T-helper 22 cell (primary cell): Measurements from ENCODE around the gene RILPL2.
A peak's percentile ranks its signal among the peaks of the same experiment; 100 is the strongest.
"Not testable (repeated sequence)": the region's sequence is repeated elsewhere in the genome, so short reads cannot be mapped to it uniquely, and the experiment has no call there.

Experiments
- DNase-seq: peaks from one replicate; pipeline ENCODE4 v3.0.0-alpha.2; 2020; ENCODE audit warnings: low read depth

RILPL2 gene

DNA sequence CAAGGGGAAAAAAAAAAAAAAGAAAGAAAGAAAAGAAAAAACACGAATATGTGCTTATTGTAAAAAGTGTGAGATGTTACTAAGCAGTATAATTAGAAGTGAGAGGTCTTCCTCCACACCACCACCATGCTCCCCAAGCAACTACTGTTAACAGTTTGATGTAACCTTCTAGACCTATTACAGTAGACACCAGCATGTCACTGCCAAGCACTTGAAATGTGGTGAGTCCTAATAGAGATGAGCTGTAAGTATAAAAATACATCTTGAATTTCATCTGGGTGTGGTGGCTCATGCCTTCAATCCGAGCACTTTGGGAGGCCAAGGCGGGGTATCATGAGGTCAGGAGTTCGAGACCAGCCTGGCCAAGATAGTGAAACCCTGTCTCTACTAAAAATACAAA is 13.4 kb upstream of the RILPL2 start:
- no peak for DNase-seq

DNA sequence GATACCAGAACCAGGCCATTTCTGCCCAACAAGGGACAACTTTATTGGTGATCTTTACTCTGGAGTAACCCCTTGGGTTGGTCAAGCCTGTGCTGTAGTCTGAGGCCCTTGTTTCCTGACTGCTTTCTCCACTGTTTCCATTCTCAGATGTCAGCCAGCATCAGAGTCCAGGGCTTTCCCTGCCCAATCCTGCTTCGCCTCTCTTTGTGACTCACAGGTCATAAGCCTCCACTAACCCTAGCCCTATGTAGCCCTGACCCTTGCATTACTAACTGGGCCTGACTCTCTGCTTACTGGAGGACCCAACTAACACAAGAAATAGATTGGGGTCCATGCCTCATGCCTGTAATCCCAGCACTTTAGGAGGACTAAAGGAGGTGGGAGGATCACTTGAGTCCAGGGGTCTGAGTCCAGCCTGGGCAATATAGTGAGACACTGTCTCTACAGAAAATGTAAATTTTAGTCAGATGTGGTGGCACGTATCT is 12.8 kb upstream of the RILPL2 start:
- no peak for DNase-seq

DNA sequence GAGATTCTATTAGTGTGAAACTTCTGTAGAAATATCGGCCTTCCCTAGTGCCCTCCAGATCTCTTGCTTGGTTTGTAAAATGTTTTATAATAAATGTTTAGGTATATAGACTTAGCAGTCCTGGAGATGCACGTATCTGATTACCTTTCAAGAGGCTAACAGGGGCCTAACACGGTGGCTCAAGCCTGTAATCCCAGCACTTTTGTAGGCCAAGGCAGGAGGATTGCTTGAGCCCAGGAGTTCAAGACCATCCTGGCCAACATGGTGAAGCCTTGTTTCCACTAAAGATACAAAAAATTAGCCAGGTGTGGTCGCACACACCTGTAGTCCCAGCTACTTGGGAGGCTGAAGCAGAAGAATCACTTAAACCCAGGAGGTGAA is 9.8 kb upstream of the RILPL2 start:
- DNase-seq = no peak

DNA sequence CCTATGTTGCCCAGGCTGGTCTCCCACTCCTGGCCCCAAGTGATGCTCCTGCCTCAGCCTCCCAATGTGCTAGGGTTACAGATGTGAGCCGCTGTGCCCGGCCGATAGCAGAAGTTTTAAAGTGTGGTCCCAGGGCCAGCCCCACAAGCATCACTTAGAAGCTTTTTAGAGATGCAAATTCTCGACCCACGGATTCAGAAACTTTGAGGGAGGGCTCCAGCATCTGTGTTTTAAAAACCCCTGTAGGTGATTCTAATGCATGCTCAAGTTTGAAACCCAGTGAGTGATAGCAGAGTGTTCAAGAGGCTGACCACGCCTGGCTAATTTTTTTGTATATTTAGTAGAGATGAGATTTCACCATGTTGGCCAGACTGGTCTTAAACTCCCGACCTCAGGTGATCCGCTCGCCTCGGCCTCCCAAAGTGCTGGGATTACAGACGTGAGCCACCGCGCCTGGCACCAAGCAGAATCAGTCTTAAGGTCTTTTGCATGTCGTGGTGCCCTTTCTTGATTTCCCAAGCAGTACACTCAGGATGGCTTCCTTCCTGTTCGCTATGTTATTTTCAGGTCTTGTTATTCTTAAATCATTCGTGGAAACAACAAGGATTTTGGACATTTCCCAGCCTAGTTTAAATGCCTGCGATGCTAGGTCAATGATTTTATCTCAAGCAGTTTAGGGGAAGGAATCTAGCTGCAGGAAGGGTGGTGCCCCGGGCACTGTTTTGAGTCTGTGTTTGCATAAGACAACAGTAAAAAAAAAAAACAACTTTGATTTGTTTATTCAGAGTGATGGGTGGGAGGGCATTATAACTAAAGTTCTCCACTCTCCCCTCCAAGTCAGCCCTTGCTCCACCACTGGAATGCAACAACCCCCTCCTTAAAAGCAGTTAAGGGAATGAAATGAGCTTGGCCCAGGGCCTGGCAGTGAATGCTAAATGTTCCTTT is 9.2 kb upstream of the RILPL2 start:
- DNase-seq = no peak

DNA sequence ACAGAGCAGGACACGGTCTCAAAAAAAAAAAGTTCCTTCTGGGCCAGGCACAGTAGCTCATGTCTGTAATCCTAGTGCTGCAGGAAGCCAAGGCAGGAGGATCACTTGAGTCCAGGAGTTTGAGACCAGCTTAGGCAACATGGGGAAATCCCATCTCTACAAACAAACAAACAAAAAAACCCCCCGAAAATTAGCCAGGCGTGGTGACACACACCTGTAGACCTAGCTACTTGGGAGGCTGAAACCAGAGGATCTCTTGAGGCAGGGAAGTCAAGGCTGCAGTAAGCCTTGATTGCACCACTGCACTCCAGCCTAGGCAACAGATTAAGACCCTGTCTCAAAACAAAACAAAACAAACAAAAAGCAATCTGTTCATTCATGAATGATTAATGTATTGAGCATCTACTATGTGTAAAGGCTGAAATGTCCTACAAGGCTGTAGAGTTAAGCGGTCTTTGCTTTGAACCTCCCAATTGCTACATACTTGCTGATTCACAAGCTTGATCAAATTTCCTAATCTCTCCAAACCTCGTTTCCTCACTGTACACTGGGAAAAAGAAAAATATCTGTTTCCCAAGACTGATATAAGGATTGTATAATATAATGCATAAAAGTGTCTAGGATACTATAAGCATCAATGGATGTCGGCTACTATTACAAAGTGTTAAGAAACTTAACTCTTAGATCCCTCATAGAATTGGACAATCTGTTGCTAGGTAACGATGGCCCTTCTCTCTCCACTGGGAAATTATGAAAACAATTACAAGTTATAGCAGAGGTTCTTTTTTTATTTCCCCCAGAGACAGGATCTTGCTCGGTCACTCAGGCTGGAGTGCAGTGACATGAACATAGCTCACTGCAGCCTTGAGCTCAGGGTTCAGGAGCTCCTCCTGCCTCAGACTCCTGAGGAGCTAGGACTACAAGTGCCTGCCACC is 7.9 kb upstream of the RILPL2 start:
- no peak for DNase-seq

DNA sequence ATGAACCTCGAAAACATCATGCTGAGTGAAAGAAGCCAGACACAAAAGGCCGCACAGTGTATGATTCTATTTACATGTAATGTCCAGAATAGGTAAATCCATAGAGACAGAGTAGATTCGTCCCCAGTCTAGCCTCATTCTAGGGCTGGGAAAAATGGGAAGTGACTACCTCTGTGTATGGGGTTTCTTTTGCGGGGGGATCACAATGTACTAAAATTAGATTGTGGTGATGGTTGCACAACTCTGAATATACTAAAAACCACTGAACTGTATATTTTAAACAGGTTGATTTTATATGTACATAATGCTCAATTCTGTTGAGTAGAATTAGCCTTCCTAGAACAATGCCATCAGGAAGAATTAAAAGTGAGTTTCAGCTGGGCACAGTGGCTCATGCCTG is 6.3 kb upstream of the RILPL2 start:
- no peak for DNase-seq

DNA sequence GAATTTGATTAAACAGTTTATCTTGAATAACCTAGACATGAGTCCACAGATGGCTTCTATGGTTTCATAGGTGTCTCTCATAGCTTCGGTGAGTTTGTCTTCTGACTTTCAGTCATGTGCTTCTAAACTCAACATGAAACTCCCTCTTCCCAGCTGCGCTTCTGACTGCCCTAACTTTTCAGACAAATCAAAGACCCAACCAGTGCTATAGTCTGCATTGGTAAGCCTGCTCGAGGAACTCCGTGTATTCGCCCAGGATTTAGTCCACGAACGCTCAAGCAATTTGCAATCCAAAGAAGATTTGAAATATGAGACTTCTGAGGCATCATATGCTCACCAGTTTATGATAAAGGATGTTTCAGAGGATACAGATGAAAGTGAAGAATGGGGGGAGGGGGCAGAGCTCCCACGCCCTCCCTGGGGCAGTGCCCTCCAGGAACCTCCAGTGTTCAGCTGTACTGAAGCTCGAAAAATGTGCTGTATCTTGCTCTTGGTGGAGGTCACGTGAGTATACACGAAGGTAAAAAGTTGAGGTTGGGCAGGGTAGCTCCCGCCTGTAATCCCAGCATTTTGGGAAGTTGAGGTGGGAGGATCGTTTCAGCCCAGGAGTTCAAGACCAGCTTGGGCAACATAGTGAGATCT is 5.2 kb upstream of the RILPL2 start:
- DNase-seq = no peak

DNA sequence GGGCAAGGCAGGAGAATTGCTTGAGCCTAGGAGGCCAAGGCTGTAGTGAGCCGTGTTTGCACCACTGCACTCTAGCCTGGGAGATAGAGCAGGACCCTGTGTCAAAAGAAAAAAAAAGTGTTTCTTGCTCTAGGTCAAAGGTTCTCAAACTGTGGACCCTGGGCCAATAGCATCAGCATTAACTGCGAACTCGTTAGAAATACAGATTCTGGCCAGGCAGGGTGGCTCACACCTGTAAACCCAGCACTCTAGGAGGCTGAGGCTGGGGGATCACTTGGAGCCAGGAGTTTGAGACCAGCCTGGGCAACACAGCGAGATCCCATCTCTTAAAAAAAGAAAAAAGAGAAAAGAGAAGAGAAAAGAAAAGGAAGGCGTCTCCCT is 858 bp downstream of the RILPL2 start:
- no peak for DNase-seq

GRCh38 chr12:123433615-123434014 is 2.9 kb downstream of the RILPL2 start:
- no peak for DNase-seq

DNA sequence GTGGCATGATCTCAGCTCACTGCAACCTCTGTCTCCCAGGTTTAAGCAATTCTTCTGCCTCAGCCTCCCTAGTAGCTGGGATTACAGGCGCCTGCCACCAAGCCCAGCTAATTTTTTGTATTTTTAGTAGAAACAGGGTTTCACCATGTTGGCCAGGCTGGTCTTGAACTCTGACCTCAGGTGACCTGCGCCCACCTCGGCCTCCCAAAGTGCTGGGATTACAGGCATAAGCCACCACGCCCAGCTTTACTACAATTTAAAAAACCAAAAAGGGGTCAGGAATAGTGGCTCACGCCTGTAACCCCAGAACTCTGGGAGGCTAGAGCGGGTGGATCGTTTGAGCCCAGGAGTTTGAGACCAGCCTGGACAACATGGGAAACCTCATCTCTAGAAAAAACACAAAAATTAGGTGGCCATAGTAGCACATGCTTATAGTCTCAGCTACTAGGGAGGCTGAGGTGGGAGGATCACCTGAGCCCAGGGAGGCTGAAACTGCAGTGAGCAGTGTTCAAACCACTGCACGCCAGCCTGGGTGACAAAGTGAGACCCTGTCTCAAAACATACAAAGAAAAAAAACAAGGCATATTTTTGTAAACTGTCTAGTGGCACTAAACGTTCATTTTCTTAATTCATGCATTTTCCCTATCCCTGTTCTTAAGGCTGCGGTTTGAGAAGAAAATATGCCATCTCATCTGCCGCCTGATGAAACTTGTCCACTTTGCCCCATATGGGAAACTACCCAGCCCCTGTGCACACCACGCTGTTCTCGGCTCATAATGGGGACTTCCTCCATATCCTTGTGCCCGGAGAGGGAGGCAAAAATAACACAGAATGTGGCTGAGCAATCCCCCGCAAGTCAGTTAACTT is 4.3 kb downstream of the RILPL2 start:
- peak; percentile 40 for DNase-seq

DNA sequence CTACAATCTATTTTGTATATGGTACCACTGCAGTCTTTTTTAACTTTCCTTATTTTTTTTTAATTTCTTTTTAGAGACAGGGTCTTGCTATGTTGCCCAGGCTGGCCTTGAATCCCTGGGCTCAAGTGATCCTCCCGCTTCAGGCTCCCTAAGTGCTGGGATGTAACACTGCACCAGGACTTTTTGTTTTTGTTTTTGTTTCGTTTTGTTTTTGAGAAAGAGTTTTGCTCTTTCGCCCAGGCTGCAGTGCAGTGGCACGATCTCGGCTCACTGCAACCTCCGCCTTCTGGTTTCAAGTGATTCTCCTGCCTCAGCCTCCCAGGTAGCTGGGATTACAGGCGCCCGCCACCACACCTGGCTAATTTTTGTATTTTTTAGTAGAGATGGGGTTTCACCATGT is 7.4 kb downstream of the RILPL2 start:
- not testable (repeated sequence) for DNase-seq

- DNase-seq = no peak
These were observed 7.9 kb downstream of the RILPL2 start for GRCh38 chr12:123428591-123428990.

GRCh38 chr12:123427036-123427769 is 9.3 kb downstream of the RILPL2 start:
- peak; percentile 39 for DNase-seq

GRCh38 chr12:123421314-123421713 is 15.2 kb downstream of the RILPL2 start:
- no peak for DNase-seq

DNA sequence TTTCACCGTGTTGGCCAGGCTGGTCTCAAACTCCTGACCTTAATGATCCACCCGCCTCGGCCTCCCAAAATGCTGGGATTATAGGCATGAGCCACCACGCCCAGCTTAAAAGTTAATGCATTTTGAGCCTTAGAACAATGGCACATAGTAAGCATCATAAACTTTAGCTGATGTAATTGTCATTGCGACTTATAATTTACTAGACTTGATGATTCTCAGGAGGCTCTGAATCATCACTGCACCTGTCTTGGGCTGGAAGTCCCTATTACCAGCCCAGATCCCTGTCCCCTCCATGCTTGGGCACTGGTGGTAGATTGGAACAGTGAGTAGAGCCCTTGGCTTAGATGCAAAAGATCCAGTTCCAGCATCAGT is 26.5 kb downstream of the RILPL2 start:
- no peak for DNase-seq

DNA sequence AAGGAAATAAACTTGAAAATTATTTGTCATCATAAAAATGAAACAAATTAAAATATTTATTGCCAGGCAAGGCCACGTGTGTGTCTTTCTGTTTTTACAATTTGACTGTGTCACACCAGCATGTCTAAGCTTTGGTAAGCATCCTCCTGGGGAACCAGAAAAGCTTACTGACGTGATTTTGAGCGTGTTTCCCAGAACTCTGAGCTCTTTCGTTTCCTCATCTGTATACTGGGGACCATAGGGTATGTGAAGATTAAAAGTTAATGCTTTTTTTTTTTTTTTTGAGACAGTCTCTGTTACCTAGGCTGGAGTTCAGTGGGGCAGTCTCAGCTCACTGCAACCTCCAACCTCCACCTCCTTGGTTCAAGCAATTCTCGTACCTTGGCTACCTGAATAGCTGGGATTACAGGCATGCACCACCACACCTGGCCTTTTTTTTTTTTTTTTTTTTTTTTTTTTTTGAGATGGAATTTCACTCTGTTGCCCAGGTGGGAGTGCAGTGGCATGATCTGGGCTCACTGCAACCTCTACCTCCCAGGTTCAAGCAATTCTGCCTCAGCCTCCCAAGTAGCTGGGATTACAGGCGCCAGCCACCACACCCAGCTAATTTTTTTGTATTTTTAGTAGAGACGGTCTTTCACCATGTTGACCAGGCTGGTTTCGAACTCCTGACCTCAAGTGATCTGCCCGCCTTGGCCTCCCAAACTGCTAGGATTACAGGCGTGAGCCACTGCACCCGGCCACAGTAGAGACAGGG is 27.0 kb downstream of the RILPL2 start:
- not testable (repeated sequence) for DNase-seq

GRCh38 chr12:123408619-123409018 is 27.9 kb downstream of the RILPL2 start:
- not testable (repeated sequence) for DNase-seq

DNA sequence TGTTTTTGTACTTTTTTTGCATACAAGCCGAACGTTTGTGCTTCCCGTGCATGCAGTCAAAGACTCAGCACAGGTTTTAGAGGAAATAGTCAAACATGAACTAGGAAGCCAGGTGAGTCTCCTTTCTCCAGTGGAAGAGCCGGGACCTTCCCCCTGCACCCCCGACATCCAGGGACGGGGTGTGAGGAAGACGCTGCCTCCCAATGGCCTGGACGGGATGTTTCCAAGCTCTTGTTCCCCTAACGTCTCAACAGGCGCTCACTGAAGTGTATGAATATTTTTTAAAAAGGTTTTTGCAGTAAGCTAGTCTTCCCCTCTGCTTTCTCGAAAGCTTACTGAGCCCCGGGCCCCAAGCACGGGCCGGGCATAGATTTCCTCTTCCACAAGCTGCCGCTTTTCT is 28.6 kb downstream of the RILPL2 start:
- DNase-seq = not testable (repeated sequence)

DNA sequence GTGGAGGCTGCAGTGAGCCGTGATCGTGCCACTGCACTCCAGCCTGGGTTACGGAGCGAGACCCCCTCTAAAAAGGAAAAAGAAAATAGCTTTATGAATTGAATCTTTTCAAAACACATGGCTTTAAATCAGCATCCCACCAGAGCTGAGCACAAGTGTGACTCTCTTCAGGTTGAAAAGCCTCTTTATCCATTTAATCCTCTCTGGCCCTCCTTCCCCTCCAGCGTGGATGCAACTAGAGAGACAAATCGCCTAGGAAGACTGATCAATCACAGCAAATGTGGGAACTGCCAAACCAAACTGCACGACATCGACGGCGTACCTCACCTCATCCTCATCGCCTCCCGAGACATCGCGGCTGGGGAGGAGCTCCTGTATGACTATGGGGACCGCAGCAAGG is 29.2 kb downstream of the RILPL2 start:
- not testable (repeated sequence) for DNase-seq

DNA sequence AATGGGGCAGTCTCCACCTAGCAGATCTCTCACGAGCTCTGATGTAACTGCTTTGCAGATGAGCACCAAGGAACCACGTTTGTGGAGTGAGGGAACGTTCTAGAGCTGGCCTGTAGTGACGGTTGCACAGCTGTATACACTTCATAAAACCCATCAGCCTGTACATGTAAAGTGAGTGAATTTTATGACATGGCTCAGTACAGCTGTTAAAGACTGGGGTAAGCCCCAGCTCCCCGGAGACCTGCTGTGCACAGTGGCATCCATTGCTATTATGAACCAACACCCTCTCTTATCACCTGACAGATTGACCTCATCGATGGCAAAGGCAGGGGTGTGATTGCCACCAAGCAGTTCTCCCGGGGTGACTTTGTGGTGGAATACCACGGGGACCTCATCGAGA is 31.9 kb downstream of the RILPL2 start:
- DNase-seq = no peak
